Peyer's patch (tissue), 4 donors: ENCODE measurements around the gene HSPA8.

Experiments
- POLR2A ChIP-seq, 2 donors: fragments of 450-650 bp; IDR thresholded peaks; one replicate each; pipeline ENCODE4 v1.5.1; 2017; ENCODE audit warnings: antibody characterized with exemption in 2 of 2, mild to moderate bottlenecking in 2 of 2, moderate library complexity in 2 of 2
- TF ChIP-seq, protein P1 (sequence below), 6 experiments: fragments of 450-650 bp in 4 of 6; fragments of 200-600 bp in 2 of 6; sonication (generic) in 1 of 6; IDR thresholded peaks; one replicate each; pipeline ENCODE4 v1.5.1; 2017 to 2019; ENCODE audit warnings: antibody characterized with exemption in 6 of 6, mild to moderate bottlenecking in 3 of 6, moderate library complexity in 1 of 6

DNA sequence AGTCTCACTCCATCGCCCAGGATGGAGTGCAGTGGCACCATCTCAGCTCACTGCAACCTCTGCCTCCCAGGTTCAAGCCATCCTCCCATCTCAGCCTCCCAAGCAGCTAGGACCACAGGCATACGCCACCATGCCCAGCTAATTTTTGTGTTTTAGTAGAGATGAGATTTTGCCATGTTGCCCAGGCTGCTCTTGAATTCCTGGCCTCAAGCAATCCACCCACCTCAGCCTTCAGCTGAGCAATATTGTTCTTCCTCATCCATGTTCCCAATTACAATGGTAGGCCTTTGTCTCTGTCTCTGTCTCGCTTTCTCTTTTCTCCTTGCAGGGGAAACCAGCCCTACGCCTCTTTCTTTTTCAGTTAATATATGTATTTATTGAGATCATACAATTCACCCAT lies 10.3 kb downstream of the HSPA8 start:
- TF ChIP-seq, protein P1, sequence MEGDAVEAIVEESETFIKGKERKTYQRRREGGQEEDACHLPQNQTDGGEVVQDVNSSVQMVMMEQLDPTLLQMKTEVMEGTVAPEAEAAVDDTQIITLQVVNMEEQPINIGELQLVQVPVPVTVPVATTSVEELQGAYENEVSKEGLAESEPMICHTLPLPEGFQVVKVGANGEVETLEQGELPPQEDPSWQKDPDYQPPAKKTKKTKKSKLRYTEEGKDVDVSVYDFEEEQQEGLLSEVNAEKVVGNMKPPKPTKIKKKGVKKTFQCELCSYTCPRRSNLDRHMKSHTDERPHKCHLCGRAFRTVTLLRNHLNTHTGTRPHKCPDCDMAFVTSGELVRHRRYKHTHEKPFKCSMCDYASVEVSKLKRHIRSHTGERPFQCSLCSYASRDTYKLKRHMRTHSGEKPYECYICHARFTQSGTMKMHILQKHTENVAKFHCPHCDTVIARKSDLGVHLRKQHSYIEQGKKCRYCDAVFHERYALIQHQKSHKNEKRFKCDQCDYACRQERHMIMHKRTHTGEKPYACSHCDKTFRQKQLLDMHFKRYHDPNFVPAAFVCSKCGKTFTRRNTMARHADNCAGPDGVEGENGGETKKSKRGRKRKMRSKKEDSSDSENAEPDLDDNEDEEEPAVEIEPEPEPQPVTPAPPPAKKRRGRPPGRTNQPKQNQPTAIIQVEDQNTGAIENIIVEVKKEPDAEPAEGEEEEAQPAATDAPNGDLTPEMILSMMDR (IDR thresholded peaks at IDR 0.05) = no peak
- no peak for TF ChIP-seq POLR2A (IDR thresholded peaks at IDR 0.05)
